Ovary (tissue), 9 donors: ENCODE measurements around the gene B3GNT9. TPM values are rescaled to one million over a fixed set of nuclear protein-coding genes. Genes with fewer than 3 reads are reported as not detected.

Experiments used
- DNase-seq, 5 donors: peaks; one replicate each; pipeline ENCODE4 v3.0.0-alpha.2; 2019 to 2020
- H3K27ac ChIP-seq, 2 donors: fragments of 200-600 bp; one replicate each; pipeline versions ENCODE4 v1.5.1 to v1.8.0; 2019 to 2022
- H3K27me3 ChIP-seq: fragments of 200-600 bp; one replicate; pipeline ENCODE4 v1.8.0; 2022
- H3K36me3 ChIP-seq: fragments of 200-600 bp; sonication (generic); one replicate; pipeline ENCODE4 v1.5.1; 2019
- H3K4me1 ChIP-seq: one replicate; pipeline ENCODE4 v1.8.1; 2013; ENCODE audit warnings: mild to moderate bottlenecking, moderate library complexity; ENCODE audit not compliant: insufficient read depth
- H3K4me3 ChIP-seq: fragments of 200-600 bp; sonication (generic); one replicate; pipeline ENCODE4 v1.5.1; 2017
- H3K9me3 ChIP-seq, 2 donors: fragments of 200-600 bp in 1 of 2; sonication (generic) in 1 of 2; one replicate each; pipeline versions ENCODE4 v1.5.1 to v1.8.1; 2013 to 2019; ENCODE audit warnings: mild to moderate bottlenecking in 1 of 2, moderate library complexity in 1 of 2
- CTCF ChIP-seq, 3 donors: fragments of 450-650 bp in 2 of 3; fragments of 200-600 bp in 1 of 3; IDR thresholded peaks; one replicate each; pipeline versions ENCODE4 v1.5.1 to v1.8.0; 2016 to 2022; ENCODE audit warnings: antibody characterized with exemption in 3 of 3, mild to moderate bottlenecking in 1 of 3
- EP300 ChIP-seq: sonication (generic); formaldehyde crosslinking; IDR thresholded peaks from one replicate; pipeline ENCODE4 v1.6.1; 2017; ENCODE audit warnings: antibody characterized with exemption
- POLR2A ChIP-seq: fragments of 450-650 bp; IDR thresholded peaks from one replicate; pipeline ENCODE4 v1.6.1; 2017; ENCODE audit warnings: antibody characterized with exemption, mild to moderate bottlenecking, moderate library complexity
- WGBS, 3 donors: extraction: QIAGEN DNeasy Blood & Tissue Kit in 1 of 3; methylation state at CpG; one replicate each; pipeline versions ENCODE4 v1.1.5 to v1.1.7; 2013 to 2017; 5-methylcytosine and 5-hydroxymethylcytosine counted together
- intact Hi-C, 4 donors: fragments of 100-400 bp; cut with DNase I; formaldehyde crosslinking; loops; one replicate each; pipeline versions ENCODE4 v1.11.0 to v1.15.1; 2022 to 2023
- polyA plus RNA-seq, 2 donors: library from polyadenylated mRNA; stranded (reverse); fragments of 200-250 nt in 1 of 2; fragments of 350-450 nt in 1 of 2; fragmentation: Illumina TruSeq in 1 of 2; extraction: RNeasy Lipid Tissue Mini Kit (QIAGEN cat#74804) in 1 of 2; gene quantifications; one replicate each; pipeline ENCODE4 v1.2.3, GENCODE V29; 2013 to 2014
- total RNA-seq, 7 donors: library from RNA; depleted of rRNA in 2 of 7; stranded (reverse); fragments of >200 nt in 2 of 7; fragmentation: NEBNext Ultra II Directional in 3 of 7; extraction: Animal tissue kit (Norgen Biotek cat#: 25700) in 3 of 7; gene quantifications; one replicate each; pipeline versions ENCODE4 v1.1.0 to v1.2.4, GENCODE V29; 2016 to 2023
- donor health status: DM: no; HTN: no; CAD: no; lungs with moderate emphysema.
- donor health status: DM: no; HTN: no; CAD: no.
- donor health status: Bipolar disorder and iron deficiency.
- donor health status: DM: yes; HTN: yes; CAD: no.
- donor health status: DM: no; HTN: no; CAD: no.
- donor health status: DM: yes; HTN: yes; CAD: no.

The B3GNT9 gene
- total and polyA plus RNA-seq, 9 donors = 11.1 to 45.7 (median 27.6) TPM

GRCh38 chr16:67194260-67194659 is 43.5 kb upstream of the B3GNT9 start:
- Histone ChIP-seq H3K9me3 (no peaks in the 10 kb centered on the region), H3K36me3 (no peaks in the 10 kb centered on the region), H3K4me1 (peaks cover 10% of the 10 kb centered on the region), H3K4me3 (no peak overlapping the region), H3K27ac (no peak overlapping the region), H3K27me3 (no peaks in the 10 kb centered on the region)
- no peak for DNase-seq
- 88 to 98% (median 93%) methylated on average over 5 to 6 of the region's 6 CpGs for WGBS, 3 donors
- TF ChIP-seq POLR2A = no peak
- TF ChIP-seq EP300 = no peak
- TF ChIP-seq CTCF (IDR thresholded peaks at IDR 0.05) = no peak
- intact Hi-C loops = no loop called here

GRCh38 chr16:67193536-67193935 is 42.7 kb upstream of the B3GNT9 start:
- Histone ChIP-seq H3K27me3 (no peaks in the 10 kb centered on the region), H3K4me1 (peaks cover 10% of the 10 kb centered on the region), H3K4me3 (no peak overlapping the region), H3K9me3 (no peaks in the 10 kb centered on the region), H3K27ac (no peak overlapping the region), H3K36me3 (no peaks in the 10 kb centered on the region)
- intact Hi-C loops = no loop called here
- DNase-seq = no peak
- no peak for TF ChIP-seq POLR2A
- TF ChIP-seq EP300 = no peak
- TF ChIP-seq CTCF (IDR thresholded peaks at IDR 0.05) = no peak

- Histone ChIP-seq H3K27ac (peak overlapping the region in 1 of 2 donors; percentile 1), H3K27me3 (no peaks in the 10 kb centered on the region), H3K36me3 (no peaks in the 10 kb centered on the region), H3K4me1 (peaks cover 10% of the 10 kb centered on the region), H3K4me3 (peak overlapping the region; percentile 92), H3K9me3 (no peaks in the 10 kb centered on the region)
- WGBS, 3 donors = 16 to 32% (median 19%) methylated on average over 17 of the region's 17 CpGs
- no peak for DNase-seq
- intact Hi-C loops = no loop called here
- no peak for TF ChIP-seq EP300
- TF ChIP-seq CTCF (IDR thresholded peaks at IDR 0.05) = no peak
- no peak for TF ChIP-seq POLR2A
Measured at GRCh38 chr16:67192781-67193361, 42.1 kb upstream of the B3GNT9 start.

GRCh38 chr16:67191995-67192681 is 41.3 kb upstream of the B3GNT9 start, which contains the start of gene E2F4:
Gene E2F4, plus strand, starts transcription at chr16:67192155. Its CDS starts 73 bp downstream, at chr16:67192228.
- peak within 1 kb of the TSS; percentile 92 for H3K4me3 ChIP-seq
- peak within 1 kb of the TSS; percentile 1 to 55 for H3K27ac ChIP-seq
- no peaks in the 10 kb centered on the region for H3K36me3 ChIP-seq
- 0 to 1% (median 0%) methylated on average over 46 to 54 of the region's 54 CpGs for WGBS, 3 donors
- DNase-seq = peak; percentile 83 to 92 (median 88)
- TF ChIP-seq EP300 (no peak), POLR2A (peak; percentile 70)
- peaks cover 10% of the 10 kb centered on the region for H3K4me1 ChIP-seq
- H3K9me3 ChIP-seq = no peaks in the 10 kb centered on the region
- no peaks in the 10 kb centered on the region for H3K27me3 ChIP-seq
- intact Hi-C loops = no loop called here

GRCh38 chr16:67191411-67191994 is 40.7 kb upstream of the B3GNT9 start:
- no peak overlapping the region for H3K27ac ChIP-seq
- intact Hi-C loops = no loop called here

More at GRCh38 chr16:67191411-67191994, 40.7 kb upstream of the B3GNT9 start:
- TF ChIP-seq EP300 = no peak
- no peak for TF ChIP-seq CTCF (IDR thresholded peaks at IDR 0.05)
- no peak for TF ChIP-seq POLR2A
- Histone ChIP-seq H3K36me3 (no peaks in the 10 kb centered on the region), H3K4me1 (peaks cover 10% of the 10 kb centered on the region), H3K4me3 (peak overlapping the region; percentile 92), H3K9me3 (no peaks in the 10 kb centered on the region), H3K27me3 (no peaks in the 10 kb centered on the region)
- 17 to 19% (median 17%) methylated on average over 9 of the region's 9 CpGs for WGBS, 3 donors
- DNase-seq = no peak
